CD4-positive, CD25-positive, alpha-beta regulatory T cell (primary cell): Measurements from ENCODE around the gene UBE4B. TPM values are rescaled to one million over a fixed set of nuclear protein-coding genes. Genes with fewer than 3 reads are reported as not detected.

Experiments used
- ATAC-seq, 2 donors: fragments of 150-1000 bp; cut with Tn5 transposase; one replicate each; pipeline ENCODE4 v1.10.0; 2021; ENCODE audit warnings: low read depth in 2 of 2, moderate number of reproducible peaks in 2 of 2, moderate library complexity in 1 of 2
- DNase-seq, 3 donors: peaks; one replicate each; pipeline versions ENCODE4 v3.0.0 to v3.0.0-alpha.2; 2012 to 2022; ENCODE audit warnings: mixed read lengths in 1 of 3
- H3K27ac ChIP-seq: one replicate; pipeline ENCODE4 v1.7.0; 2013; ENCODE audit warnings: mild to moderate bottlenecking, low read length; ENCODE audit not compliant: insufficient read depth, poor library complexity, severe bottlenecking
- H3K27me3 ChIP-seq: one replicate; pipeline ENCODE4 v1.7.0; 2013; ENCODE audit warnings: low read length; ENCODE audit not compliant: control insufficient read depth, insufficient read depth
- H3K36me3 ChIP-seq: one replicate; pipeline ENCODE4 v1.7.0; 2013; ENCODE audit warnings: mild to moderate bottlenecking, low read length, moderate library complexity; ENCODE audit not compliant: control insufficient read depth, insufficient read depth
- H3K4me1 ChIP-seq: 2 replicates; pipeline ENCODE4 v1.7.0; 2013; ENCODE audit warnings: mild to moderate bottlenecking, low read length; ENCODE audit not compliant: insufficient read depth, control insufficient read depth, poor library complexity, severe bottlenecking
- H3K4me3 ChIP-seq: one replicate; pipeline ENCODE4 v1.7.0; 2013; ENCODE audit warnings: low read depth, mild to moderate bottlenecking, low read length, moderate library complexity
- H3K9me3 ChIP-seq, 2 experiments: 1 replicate in 1 of 2; 2 replicates in 1 of 2; pipeline ENCODE4 v1.7.0; 2013; ENCODE audit warnings: low read length in 2 of 2, mild to moderate bottlenecking in 1 of 2, moderate library complexity in 1 of 2; ENCODE audit not compliant: control insufficient read depth in 2 of 2
- H3K27ac Mint-ChIP-seq, 3 donors: one replicate each; pipeline ENCODE4 v1.8.0; 2020 to 2022; ENCODE audit warnings: mild to moderate bottlenecking in 3 of 3, mixed read lengths in 3 of 3, moderate library complexity in 2 of 3
- H3K27me3 Mint-ChIP-seq: one replicate; pipeline ENCODE4 v1.8.0; 2022; ENCODE audit warnings: mild to moderate bottlenecking, mixed read lengths
- H3K36me3 Mint-ChIP-seq: one replicate; pipeline ENCODE4 v1.8.0; 2020; ENCODE audit warnings: mixed read lengths
- H3K4me1 Mint-ChIP-seq, 4 donors: one replicate each; pipeline ENCODE4 v1.8.0; 2020 to 2022; ENCODE audit warnings: mixed read lengths in 4 of 4, mild to moderate bottlenecking in 1 of 4
- H3K4me3 Mint-ChIP-seq, 4 donors: one replicate each; pipeline ENCODE4 v1.8.0; 2020 to 2022; ENCODE audit warnings: mild to moderate bottlenecking in 4 of 4, mixed read lengths in 4 of 4, moderate library complexity in 3 of 4
- H3K9me3 Mint-ChIP-seq, 7 donors: one replicate each; pipeline ENCODE4 v1.8.0; 2020 to 2022; ENCODE audit warnings: mixed read lengths in 7 of 7, mild to moderate bottlenecking in 3 of 7, moderate library complexity in 2 of 7
- polyA plus RNA-seq, 4 donors: library from polyadenylated mRNA; unstranded; fragments of 300-500 nt; fragmentation: Illumina TruSeq; gene quantifications; one replicate each; pipeline ENCODE4 v1.2.3, GENCODE V29; 2021
- total RNA-seq: library from RNA; stranded (reverse); gene quantifications from one replicate; pipeline ENCODE4 v1.2.3, GENCODE V29; 2022

UBE4B gene
- total RNA-seq (38.7 TPM), polyA plus RNA-seq (1 to 10 TPM; 8.0 to 9.6 (median 9.2) TPM)

- Histone ChIP-seq H3K36me3 (peaks cover 8% of the 10 kb centered on the region), H3K9me3 (no peaks in the 10 kb centered on the region), H3K27ac (peak within 1 kb of the TSS; percentile 92), H3K4me3 (peak within 1 kb of the TSS; percentile 90), H3K27me3 (no peaks in the 10 kb centered on the region), H3K4me1 (peaks cover 21% of the 10 kb centered on the region)
- Mint-ChIP-seq H3K27ac (peak within 1 kb of the TSS; percentile 96 to 98 (median 98)), H3K4me1 (peaks cover 13 to 35% (median 22%) of the 10 kb centered on the region in 4 donors), H3K36me3 (no peaks in the 10 kb centered on the region), H3K4me3 (peak within 1 kb of the TSS; percentile 93 to 99 (median 97)), H3K27me3 (no peaks in the 10 kb centered on the region), H3K9me3 (no peaks in the 10 kb centered on the region)
- peak; percentile 94 to 95 for ATAC-seq
- peak; percentile 97 to 99 (median 98) for DNase-seq
These were observed at the start of gene UBE4B for GRCh38 chr1:10032590-10033358. Gene UBE4B (plus strand): TSS chr1:10032958. CDS start chr1:10033671, 713 bp downstream.

- Mint-ChIP-seq H3K4me3 (no peak overlapping the region), H3K27ac (no peak overlapping the region), H3K36me3 (peaks cover 10% of the 10 kb centered on the region), H3K4me1 (no peaks in the 10 kb centered on the region), H3K27me3 (no peaks in the 10 kb centered on the region), H3K9me3 (no peaks in the 10 kb centered on the region)
- DNase-seq (no peak), ATAC-seq (no peak)
- Histone ChIP-seq H3K27ac (no peak overlapping the region), H3K9me3 (no peaks in the 10 kb centered on the region), H3K36me3 (peaks cover 16% of the 10 kb centered on the region), H3K4me1 (no peaks in the 10 kb centered on the region), H3K27me3 (no peaks in the 10 kb centered on the region), H3K4me3 (no peak overlapping the region)
These were observed 48.5 kb upstream of the UBE4B start for GRCh38 chr1:9984253-9984652.

- H3K27me3 ChIP-seq: no peaks in the 10 kb centered on the region
- Mint-ChIP-seq H3K27ac (no peak overlapping the region), H3K4me3 (no peak overlapping the region), H3K4me1 (no peaks in the 10 kb centered on the region), H3K36me3 (peaks cover 10% of the 10 kb centered on the region), H3K27me3 (no peaks in the 10 kb centered on the region), H3K9me3 (no peaks in the 10 kb centered on the region)
- H3K36me3 ChIP-seq: peaks cover 16% of the 10 kb centered on the region
- H3K27ac ChIP-seq: no peak overlapping the region
- ATAC-seq (no peak), DNase-seq (no peak)
- no peak overlapping the region for H3K4me3 ChIP-seq
- H3K9me3 ChIP-seq: no peaks in the 10 kb centered on the region
- no peaks in the 10 kb centered on the region for H3K4me1 ChIP-seq
These were observed 47.8 kb upstream of the UBE4B start for GRCh38 chr1:9985001-9985400.

- no peaks in the 10 kb centered on the region for H3K36me3 Mint-ChIP-seq
- H3K4me1 Mint-ChIP-seq: peaks cover 0 to 9% (median 5%) of the 10 kb centered on the region in 4 donors
- H3K4me3 Mint-ChIP-seq: no peak overlapping the region
- Histone ChIP-seq H3K36me3 (no peaks in the 10 kb centered on the region), H3K4me1 (peaks cover 5% of the 10 kb centered on the region), H3K27me3 (no peaks in the 10 kb centered on the region), H3K4me3 (no peak overlapping the region), H3K27ac (no peak overlapping the region), H3K9me3 (no peaks in the 10 kb centered on the region)
- no peak overlapping the region for H3K27ac Mint-ChIP-seq
- peaks cover 18% of the 10 kb centered on the region for H3K27me3 Mint-ChIP-seq
- ATAC-seq: no peak
- no peak for DNase-seq
- H3K9me3 Mint-ChIP-seq: peaks cover 0 to 1% (median 0%) of the 10 kb centered on the region in 7 donors
These were observed 43.0 kb upstream of the UBE4B start for GRCh38 chr1:9989773-9990172.

- Histone ChIP-seq H3K27ac (no peak overlapping the region), H3K4me1 (peaks cover 5% of the 10 kb centered on the region), H3K27me3 (no peaks in the 10 kb centered on the region), H3K9me3 (no peaks in the 10 kb centered on the region), H3K4me3 (no peak overlapping the region), H3K36me3 (no peaks in the 10 kb centered on the region)
- no peak overlapping the region for H3K27ac Mint-ChIP-seq
- no peaks in the 10 kb centered on the region for H3K36me3 Mint-ChIP-seq
- H3K4me3 Mint-ChIP-seq: peak overlapping the region in 1 of 4 donors; percentile 57
- peaks cover 0 to 1% (median 0%) of the 10 kb centered on the region in 7 donors for H3K9me3 Mint-ChIP-seq
- DNase-seq: peak in 1 of 3 donors; percentile 14
- peaks cover 24% of the 10 kb centered on the region for H3K27me3 Mint-ChIP-seq
- H3K4me1 Mint-ChIP-seq: peaks cover 0 to 9% (median 5%) of the 10 kb centered on the region in 4 donors
- no peak for ATAC-seq
These were observed 41.8 kb upstream of the UBE4B start for GRCh38 chr1:9990944-9991343.

GRCh38 chr1:9992910-9993309, 39.8 kb upstream of the UBE4B start:
- H3K36me3 ChIP-seq: no peaks in the 10 kb centered on the region
- no peaks in the 10 kb centered on the region for H3K36me3 Mint-ChIP-seq
- ATAC-seq (no peak), DNase-seq (no peak)
- peaks cover 3% of the 10 kb centered on the region for H3K27me3 ChIP-seq
- H3K4me3 Mint-ChIP-seq: no peak overlapping the region
- no peak overlapping the region for H3K27ac ChIP-seq
- no peak overlapping the region for H3K27ac Mint-ChIP-seq
- peaks cover 0 to 3% (median 0%) of the 10 kb centered on the region in 7 donors for H3K9me3 Mint-ChIP-seq
- peaks cover 39% of the 10 kb centered on the region for H3K27me3 Mint-ChIP-seq
- H3K9me3 ChIP-seq: no peaks in the 10 kb centered on the region
- H3K4me1 ChIP-seq: peaks cover 17% of the 10 kb centered on the region
- peaks cover 6 to 15% (median 10%) of the 10 kb centered on the region in 4 donors for H3K4me1 Mint-ChIP-seq
- no peak overlapping the region for H3K4me3 ChIP-seq

GRCh38 chr1:9993561-9994075, 39.1 kb upstream of the UBE4B start:
- H3K4me3 Mint-ChIP-seq: peak overlapping the region in 2 of 4 donors; percentile 3 to 16
- peaks cover 0 to 3% (median 0%) of the 10 kb centered on the region in 7 donors for H3K9me3 Mint-ChIP-seq
- no peak overlapping the region for H3K27ac Mint-ChIP-seq

More at GRCh38 chr1:9993561-9994075, 39.1 kb upstream of the UBE4B start:
- ATAC-seq (no peak), DNase-seq (no peak)
- Mint-ChIP-seq H3K27me3 (peaks cover 46% of the 10 kb centered on the region), H3K36me3 (no peaks in the 10 kb centered on the region), H3K4me1 (peaks cover 6 to 19% (median 12%) of the 10 kb centered on the region in 4 donors)
- Histone ChIP-seq H3K4me3 (no peak overlapping the region), H3K9me3 (peaks cover 0 to under 1% of the 10 kb centered on the region in 2 experiments), H3K4me1 (peaks cover 19% of the 10 kb centered on the region), H3K36me3 (no peaks in the 10 kb centered on the region), H3K27ac (no peak overlapping the region), H3K27me3 (peaks cover 3% of the 10 kb centered on the region)
